Placental epithelial cell (primary cell): ENCODE data around the gene SLMAP. TPM values are rescaled to one million over a fixed set of nuclear protein-coding genes. Genes with fewer than 3 reads are reported as not detected.

Source experiments
- total RNA-seq: library from RNA; depleted of rRNA; stranded (reverse); fragments of >200 nt; gene quantifications from 2 replicates; pipeline ENCODE4 v1.2.3, GENCODE V29; 2012

SLMAP gene
- total RNA-seq = 42.0 and 62.4 TPM in 2 replicates

GRCh38 chr3:57755741-57756527 lies at the start of gene SLMAP:
Gene SLMAP (plus strand): TSS chr3:57756309. CDS start chr3:57757652, 1,343 bp downstream.

Other genes with a start within 250 kb of the SLMAP start
- 0.11 and 0.39 TPM in 2 replicates for gene DNAH12, start 212.0 kb upstream of the SLMAP start, total RNA-seq
- 11.8 and 38.6 TPM in 2 replicates for gene PDE12, start 200.0 kb upstream of the SLMAP start, total RNA-seq
- 218 and 395 TPM in 2 replicates for gene ARF4, start 159.0 kb upstream of the SLMAP start, total RNA-seq
- gene DENND6A, start 63.2 kb upstream of the SLMAP start, total RNA-seq = 16.2 and 18.1 TPM in 2 replicates